GM21423 (cell line): ENCODE measurements around the gene RAPGEF2.
"Not testable (repeated sequence)": the region's sequence is repeated elsewhere in the genome, so short reads cannot be mapped to it uniquely, and the experiment has no call there.

Experiments used
- ATAC-seq: cut with Tn5 transposase; IDR thresholded peaks from one replicate; pipeline ENCODE4 v1.9.1; 2021; ENCODE audit warnings: mild to moderate bottlenecking, moderate library complexity; ENCODE audit not compliant: unreplicated experiment

The RAPGEF2 gene

DNA sequence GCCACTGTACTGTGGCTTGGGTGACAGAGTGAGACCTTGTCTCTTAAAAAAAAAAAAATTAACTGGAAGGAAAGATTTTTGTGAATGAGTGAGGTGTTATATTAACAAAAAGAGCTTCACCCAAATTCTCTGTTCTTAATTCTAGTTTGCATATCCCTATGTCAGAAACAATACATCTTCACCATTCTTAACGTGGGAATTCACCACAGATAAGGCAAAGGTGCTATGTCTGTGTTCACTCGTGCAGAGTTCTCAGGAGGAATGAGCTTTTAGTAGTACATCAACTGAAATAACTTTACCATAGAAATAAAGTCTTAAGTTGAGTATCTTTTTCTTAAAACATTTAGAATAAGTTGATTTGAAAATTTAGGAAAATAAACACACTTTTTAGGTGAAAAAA is 135.1 kb downstream of the RAPGEF2 start:
- ATAC-seq, result no peak

DNA sequence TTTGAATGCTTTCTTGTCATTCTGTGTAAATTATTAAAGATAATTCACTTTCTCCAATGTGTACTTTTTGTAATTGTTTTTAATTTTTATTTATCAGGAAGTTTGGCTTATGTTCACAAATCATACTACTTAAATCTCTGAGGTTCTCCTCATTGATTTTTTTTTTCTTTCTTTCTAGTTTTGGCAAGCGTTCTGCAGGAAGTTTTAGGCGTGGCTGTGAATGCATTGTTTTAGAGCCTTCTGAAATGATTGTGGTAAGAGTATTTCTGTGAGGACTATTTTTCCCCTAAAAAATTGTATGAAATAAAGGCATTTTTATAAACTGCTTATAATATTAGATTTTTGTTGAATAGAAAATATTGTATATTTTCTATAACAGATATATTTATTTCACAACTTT is 135.8 kb downstream of the RAPGEF2 start:
- ATAC-seq, result no peak

DNA sequence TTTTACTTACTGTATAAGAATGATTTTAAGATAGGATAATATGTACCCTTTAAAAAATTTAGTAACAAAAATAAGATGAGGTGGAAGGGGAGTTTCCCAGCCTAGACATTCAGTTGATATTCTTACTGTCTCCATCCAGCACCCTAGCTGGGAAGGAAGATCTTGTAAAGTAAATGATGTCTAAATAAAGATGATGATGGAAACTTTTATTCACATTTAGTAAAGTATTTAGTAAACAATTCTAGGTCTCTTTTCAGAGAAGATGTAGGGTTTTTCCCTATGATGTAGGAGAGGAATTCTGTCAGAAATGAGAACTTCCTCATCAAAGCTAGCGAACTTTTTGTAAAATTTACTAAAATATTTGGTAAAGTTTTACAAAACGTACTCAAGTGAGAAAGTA is 136.8 kb downstream of the RAPGEF2 start:
- no peak for ATAC-seq

DNA sequence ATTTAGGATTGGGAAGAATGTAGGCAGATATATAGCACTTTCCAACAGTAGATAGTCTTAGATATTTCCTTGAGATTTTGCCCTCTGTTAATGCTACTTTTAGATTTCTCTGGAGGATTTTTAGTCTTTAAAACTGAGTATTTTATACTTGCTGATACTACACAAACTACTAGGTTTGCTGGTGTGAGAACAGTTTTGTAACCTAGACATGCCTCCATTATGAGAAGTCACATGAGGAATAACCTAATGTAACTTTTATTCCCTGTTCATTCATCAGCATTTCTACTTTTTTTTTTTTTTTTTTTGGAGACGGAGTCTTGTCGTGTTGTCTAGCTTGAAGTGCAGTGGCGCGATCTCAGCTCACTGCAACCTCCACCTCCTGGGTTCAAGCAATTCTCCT is 137.2 kb downstream of the RAPGEF2 start:
- no peak for ATAC-seq

DNA sequence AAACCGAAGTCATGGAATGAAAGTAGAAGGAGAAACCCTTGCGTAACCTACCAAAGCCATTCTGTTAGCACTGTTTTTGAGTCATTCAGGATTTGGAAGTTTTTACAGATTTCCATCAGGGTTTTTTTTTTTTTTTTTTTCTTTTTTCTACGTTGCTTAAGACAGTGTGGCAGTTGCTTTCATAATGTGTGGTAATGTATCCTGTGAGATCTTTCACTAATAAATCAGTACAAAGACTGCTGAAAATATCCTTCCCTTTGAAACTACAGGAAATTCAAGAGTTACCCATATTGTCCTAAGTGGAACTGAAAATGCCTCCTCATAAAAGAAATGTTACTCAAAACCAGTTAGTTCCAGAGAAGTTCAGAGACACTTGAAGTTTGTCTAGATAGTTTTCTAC is 137.8 kb downstream of the RAPGEF2 start:
- ATAC-seq, result no peak

DNA sequence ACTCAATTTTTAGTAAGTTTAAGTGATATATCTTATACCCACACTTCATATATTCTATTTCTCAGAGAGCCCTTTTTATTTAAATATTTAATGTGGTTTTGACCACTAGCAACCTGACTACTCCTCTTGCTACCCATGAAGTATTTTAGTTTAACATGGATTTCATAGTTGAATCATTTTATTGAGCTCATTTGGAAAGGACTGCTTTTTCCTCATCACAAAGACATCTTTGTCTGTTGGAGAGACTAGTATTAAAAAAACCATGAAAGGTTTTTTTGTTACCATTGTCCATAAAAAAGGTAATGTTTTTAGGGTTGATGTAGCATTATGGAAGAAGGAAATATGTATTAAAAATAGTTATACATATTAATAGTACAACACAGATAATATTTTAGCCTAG is 139.5 kb downstream of the RAPGEF2 start:
- ATAC-seq, result no peak

DNA sequence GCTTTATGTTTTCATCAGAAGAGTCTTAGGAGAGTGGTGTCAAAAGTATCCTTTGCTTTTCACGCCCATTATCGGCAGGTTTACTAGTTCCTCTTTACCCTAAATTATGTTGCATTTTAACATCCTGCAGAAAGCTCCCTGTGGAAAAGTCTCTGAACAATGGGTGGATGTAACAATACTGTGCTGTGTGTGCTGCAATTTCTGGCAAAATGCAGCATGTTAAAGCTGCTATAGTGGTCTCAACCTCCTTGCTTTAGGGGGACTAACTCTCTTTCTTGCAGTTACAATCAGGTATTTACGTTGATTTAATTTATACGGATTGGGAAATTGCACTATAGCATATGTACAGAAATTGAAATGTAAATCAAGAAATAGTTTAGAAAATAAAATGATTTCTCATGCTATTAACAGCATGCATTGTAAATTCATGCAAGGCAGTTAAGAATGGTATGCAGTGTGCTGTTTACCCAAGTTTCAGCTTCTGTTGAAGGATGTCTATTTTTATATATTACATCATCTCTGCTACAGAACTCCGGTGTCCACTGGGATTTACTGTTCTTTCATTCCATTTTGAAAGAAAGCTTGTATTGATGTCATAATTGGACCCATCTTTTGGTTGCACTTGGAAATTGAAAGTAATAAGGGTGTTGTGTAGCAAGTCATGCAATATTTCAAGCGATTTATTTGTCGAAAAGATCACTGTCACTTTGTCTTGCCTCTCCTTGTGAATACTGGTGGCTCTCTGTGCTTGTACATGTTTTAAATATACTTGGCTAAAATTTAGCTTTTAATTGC is 145.7 kb downstream of the RAPGEF2 start:
- ATAC-seq, result no peak

DNA sequence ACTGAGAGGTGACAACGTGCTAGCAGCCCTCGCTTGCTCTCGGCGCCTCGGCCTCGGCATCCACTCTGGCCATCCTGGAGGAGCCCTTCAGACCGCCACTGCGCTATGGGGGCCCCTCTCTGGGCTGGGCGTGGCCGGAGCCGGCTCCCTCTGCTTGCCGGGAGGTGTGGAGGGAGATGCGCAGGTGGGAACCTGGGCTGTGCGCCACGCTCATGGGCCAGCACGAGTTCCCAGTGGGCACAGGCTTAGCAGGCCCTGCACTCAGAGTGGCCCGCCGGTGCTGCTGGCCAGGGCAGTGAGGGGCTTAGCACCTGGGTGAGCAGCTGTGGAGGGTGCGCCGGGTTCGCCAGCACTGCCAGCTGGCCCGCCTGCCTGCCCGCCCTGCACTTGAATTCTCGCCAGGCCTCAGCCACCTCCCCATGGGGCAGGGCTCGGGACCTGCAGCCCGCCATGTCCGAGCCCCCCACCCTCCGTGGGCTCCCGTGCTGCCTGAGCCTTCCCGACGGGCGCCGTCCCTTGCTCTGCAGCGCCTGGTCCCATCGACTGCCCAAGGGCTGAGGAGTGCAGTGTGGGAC is 148.0 kb downstream of the RAPGEF2 start:
- no peak for ATAC-seq

DNA sequence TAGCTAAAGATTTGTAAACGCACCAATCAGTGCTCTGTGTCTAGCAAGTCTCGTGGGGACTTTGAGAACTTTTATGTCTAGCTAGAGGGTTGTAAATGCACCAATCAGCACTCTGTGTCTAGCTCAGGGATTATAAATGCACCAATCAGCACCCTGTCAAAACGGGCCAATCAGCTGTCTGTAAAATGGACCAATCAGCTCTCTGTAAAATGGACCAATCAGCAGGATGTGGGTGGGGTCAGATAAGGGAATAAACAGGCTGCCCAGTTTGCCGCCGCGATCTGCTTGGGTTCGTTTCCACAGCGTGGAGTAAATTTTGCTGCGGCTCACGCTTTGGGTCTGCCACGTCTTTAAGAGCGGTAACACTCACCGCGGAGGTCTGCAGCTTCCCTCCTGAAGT is 148.7 kb downstream of the RAPGEF2 start:
- ATAC-seq, result not testable (repeated sequence)

DNA sequence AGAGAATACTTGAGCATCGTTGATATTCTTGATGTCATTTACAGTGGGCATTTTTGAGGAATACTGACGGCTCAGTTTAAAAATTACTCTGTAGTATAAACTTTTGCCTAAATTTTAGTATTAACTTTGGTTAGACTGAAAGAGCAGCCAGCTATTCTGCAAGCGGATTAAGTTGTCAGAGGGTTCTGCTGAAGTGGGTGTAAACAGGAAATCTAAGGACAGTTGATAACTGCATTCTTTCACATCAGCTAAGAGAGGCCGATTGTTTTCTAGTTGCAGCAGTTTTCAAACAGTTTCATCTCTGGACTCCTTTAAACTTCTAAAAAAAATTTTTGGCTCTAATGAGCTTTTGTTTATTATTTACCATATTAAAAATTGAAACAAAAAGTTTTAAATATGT is 149.6 kb downstream of the RAPGEF2 start:
- ATAC-seq, result no peak

DNA sequence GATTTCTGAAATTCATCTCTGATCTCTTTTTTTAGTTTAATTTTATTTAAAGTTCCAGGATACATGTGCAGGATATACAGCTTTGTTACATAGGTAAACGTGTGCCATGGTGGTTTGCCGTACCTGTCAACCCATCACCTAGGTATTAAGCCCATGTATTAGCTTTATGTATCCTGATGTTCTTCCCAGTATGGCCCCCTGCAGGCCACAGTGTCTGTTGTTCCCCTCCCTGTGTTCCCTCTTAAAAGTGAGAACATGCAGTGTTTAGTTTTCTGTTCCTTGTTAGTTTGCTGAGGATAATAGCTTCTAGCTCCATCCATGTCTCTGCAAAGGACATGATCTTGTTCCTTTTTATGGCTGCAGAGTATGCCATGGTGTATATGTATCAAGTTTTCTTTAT is 153.2 kb downstream of the RAPGEF2 start:
- no peak for ATAC-seq

DNA sequence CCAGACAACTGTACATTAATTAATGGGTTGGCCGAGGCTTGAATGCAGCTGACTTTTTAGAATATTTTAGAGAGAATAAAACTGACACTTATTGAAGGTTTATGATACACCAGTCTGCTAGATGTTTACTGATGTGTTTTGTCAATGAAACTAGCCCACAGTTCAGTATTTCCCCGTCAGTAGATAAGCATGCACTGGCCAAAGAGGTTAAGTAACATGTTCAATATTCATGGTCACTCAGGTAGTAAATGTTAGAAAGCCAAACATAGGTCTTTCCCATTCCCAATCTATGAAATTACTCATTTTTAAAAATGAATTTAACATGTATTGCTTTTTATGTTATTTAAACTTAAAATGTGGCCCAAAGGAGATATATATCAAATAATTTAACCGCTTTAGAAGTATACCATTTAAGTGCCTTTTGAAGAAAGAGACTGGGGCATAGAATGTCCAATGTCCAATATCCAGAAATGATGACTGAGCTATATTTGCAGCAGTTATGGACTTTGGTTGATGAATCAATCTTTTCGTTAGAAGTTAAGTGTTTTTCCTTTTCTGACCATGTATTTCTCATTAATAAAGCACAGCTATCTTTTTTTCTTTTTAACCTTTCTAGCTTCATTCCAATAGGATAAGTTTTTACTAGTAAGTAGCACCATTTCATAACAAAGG is 156.1 kb downstream of the RAPGEF2 start:
- ATAC-seq, result no peak

DNA sequence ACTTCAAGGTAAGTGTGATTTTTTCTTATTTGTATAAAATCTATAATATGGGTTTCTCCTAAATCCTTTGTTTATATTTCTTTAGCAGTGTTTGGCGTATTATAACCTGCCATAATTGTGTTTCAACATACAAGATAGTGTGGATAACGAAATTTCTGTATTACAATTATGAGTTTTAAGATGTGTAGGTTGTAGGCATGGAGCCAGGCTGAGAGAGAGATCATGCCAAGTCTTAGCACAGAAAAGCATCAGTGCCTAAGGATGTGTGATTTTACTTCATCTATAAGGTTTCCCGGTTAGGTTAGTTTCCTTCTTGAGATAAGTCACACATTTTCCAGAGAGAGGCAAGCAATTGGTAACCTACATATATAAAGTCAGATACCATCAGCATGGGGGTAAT is 161.2 kb downstream of the RAPGEF2 start:
- no peak for ATAC-seq

DNA sequence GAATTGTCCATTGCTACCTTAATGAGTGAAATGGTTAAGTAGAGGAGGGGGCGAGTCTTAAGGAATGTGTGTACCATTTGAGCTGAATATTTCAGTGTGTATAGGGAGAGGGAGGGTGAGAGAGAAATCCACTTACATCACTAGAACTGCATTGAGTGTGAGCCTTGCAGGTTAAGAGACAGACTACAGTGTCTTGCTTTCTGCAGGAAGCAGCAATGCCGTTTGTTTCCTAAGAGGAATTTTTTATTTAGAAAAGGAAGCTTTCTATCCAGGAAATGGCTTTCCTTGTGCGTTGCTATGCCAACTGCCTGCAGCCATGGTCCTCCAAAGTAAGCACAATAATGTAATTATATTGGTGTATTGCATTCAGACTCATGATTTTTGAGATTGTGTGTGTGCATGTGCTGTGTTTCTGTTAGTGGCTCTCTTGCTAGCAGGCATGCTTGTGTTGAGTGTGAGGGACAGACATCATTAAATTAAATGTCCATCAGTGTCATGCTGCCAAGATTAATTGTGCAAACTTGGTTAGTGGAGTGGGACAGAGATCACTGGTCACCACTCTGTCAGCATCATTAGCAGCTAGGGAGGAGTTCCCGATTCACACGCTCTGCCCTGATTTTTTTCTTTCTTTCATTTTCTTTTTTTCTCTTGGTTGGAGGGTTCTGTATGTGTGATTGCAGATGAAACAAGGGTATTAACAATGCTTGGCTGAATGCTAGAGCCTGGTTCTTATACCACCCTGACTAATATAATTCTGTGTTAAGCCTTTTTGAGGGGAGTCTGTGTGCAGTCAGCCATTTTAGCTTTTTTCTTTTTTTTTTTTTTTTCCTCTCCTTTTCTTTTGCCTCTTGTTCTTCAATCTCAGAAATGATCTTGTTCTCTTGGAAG is 164.3 kb downstream of the RAPGEF2 start:
- no peak for ATAC-seq

DNA sequence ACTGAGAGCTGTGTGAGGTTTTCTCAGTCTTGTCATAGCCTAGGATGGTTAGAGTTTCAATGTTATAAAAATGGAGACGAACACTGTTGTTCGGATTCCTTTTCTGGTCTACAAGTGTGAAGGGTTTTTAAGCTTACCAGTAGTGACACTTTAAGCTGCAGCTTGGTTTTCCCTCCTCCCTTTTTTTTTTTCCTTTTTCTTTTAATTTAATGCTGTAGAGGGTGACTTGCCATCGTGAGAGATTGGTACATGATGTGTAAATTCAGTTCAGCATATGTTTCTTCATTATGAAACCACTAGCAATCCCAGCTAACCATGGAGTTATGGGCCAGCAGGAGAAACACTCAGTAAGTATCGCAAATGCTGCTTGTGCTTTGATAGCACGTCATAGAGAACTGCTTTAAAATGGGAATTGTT is 165.0 kb downstream of the RAPGEF2 start:
- ATAC-seq, result no peak

DNA sequence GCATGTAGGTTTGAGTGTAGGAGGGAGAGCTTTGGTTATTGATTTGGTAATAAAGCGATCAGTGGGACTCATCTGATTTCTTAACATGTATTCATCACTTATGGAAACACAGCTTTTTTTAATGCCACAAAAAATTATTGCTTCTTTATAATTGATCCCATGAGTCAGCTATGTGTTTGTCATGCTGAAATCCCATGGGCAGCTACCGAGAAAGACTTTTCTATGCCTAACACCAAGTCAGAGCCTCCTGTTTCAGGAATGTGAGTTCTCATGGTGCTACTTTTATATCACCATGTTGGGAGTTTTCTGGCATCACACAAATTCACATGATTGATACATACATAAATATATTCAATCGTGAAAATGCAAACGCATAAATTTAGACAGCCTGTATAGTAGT is 165.7 kb downstream of the RAPGEF2 start:
- ATAC-seq, result no peak

DNA sequence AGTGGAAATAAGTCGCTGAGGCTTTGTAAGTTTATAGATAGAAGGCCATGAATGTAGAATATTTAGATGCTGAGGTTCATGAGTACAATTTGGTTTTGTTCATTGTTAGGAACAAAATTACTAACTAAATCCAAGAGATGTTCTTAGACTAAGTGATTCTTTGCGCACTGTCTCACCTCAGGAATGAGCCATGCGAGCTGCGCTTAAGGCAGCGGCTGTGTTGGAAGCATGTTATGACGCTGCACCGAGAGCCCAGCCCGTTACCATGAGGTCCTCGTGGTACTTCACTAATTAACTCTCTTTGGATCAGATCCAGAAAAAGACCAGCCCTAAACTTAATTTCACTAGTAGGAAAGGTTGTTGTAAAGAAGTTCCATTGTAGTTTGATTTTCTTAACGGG is 166.2 kb downstream of the RAPGEF2 start:
- no peak for ATAC-seq

DNA sequence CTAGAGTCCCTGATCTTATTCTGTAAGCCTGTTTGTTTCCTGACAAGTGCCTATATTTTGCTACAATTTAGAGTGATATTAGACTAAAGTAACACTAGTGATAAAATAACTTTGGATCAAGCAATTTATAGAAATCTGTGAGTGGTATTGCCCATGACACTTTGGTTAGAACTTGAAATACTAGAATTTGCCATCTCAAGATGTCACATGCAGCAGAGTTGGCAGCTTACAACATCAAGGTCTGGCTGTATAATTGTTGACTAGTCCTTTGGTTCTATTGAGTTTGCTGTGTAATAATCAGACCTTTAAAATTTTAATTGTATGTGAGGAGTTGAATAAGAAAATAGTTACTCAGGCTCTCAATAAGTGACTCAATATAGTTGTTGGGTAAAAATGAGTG is 167.1 kb downstream of the RAPGEF2 start:
- ATAC-seq, result no peak

DNA sequence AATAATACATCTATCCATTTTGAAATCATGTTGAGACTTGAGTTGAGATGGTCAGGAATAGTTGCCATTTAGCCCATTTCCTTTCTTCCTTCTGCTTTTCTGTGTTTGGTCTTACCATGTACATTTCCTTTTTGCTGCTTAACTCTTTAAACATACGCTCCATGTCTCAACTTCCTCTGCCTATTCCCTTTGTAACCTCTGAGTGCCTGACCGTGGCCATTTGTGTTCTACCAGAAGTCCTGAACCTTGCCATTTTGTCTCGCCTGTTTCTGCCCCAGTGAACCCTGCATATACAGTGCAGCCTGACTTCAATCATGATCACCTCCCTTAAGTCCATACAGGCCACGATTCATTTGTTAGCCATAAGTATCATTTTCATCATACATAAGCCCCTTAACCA is 169.0 kb downstream of the RAPGEF2 start:
- no peak for ATAC-seq

DNA sequence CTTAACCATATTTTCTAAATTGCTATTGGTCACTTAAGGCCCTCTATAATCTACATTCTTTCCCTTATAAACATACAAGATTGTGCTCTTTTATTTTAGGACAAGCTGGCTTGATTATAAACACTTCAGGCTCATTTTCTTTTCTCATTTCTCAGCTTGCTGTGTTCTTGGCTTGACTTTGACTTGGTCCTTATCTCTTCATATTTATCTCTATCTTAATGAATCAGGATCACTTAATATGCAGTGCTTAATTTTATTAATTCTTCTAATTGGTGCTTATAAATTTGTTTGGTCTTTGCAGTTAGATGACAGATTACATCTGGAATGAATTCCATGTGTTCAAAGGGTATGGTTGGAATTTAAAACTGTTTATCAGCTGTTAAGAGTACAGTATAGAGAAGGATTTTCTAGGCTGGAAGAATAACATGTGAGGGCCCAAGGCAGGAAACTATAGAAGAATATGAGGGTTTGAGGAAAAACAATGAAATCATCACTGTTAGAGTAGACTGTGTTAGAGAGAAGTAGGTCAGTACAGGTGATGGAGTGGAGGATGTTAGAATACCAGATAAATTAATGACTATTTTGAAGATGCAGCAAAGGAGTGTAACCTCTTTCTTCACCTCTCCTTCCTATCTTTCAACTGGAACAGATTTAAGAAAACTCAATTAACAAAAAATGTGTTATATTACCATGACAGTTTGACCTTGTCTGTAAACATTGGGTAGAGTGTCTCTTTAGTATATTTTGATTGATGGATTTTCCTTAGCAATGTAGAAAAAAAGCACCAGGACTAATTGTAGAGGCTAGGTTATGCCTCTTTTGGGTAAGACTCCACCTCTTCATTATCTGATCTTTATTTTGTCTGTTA is 169.6 kb downstream of the RAPGEF2 start:
- no peak for ATAC-seq

DNA sequence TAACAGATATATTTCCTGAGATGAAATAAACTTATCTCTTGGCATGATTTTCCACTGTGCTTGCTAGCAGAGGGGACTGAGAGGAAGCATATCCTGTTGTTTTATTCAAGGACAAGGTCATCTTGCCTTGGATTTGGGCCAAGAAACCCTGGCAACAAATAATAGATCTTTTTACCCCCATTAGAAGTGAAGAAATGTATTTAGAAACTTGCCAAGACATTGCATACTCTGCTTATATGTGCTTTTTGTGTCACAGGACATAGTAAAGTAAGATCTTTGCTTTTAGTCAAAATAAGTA is 170.2 kb downstream of the RAPGEF2 start:
- ATAC-seq, result no peak
